Keratinocyte (primary cell): ENCODE results near the gene MYH6. TPM values are rescaled to one million over a fixed set of nuclear protein-coding genes. Genes with fewer than 3 reads are reported as not detected.

Experiments
- DNase-seq: peaks from one replicate; pipeline ENCODE4 v3.0.0-alpha.2; 2011; ENCODE audit warnings: low read depth, missing footprints, low spot score
- FAIRE-seq: peaks from 2 replicates; lab custom pipeline; 2011; peaks lifted over from hg19 to GRCh38; lab: Jason Lieb, UNC
- H2AFZ ChIP-seq: 2 replicates; pipeline ENCODE4 v1.6.0; 2012; ENCODE audit warnings: low read length, control low read depth, inconsistent platforms; ENCODE audit not compliant: control insufficient read depth
- H3K27ac ChIP-seq: 2 replicates; pipeline ENCODE4 v1.5.1; 2011; ENCODE audit warnings: low read length; ENCODE audit not compliant: control insufficient read depth, insufficient read depth
- H3K27me3 ChIP-seq: 3 replicates; pipeline ENCODE4 v1.6.0; 2011; ENCODE audit warnings: low read length; ENCODE audit not compliant: control insufficient read depth, insufficient read depth; ENCODE audit errors: extremely low read depth
- H3K36me3 ChIP-seq, 2 experiments: 2 replicates in 1 of 2; 3 replicates in 1 of 2; pipeline ENCODE4 v1.5.1; 2011; ENCODE audit warnings: low read length in 2 of 2, mild to moderate bottlenecking in 1 of 2; ENCODE audit not compliant: control insufficient read depth in 2 of 2, insufficient read depth in 2 of 2; ENCODE audit errors: extremely low read depth in 1 of 2
- H3K4me1 ChIP-seq: 3 replicates; pipeline ENCODE4 v1.5.1; 2011; ENCODE audit warnings: low read length; ENCODE audit not compliant: control insufficient read depth, insufficient read depth; ENCODE audit errors: extremely low read depth
- H3K4me2 ChIP-seq: 3 replicates; pipeline ENCODE4 v1.6.0; 2011; ENCODE audit warnings: low read depth, low read length; ENCODE audit not compliant: control insufficient read depth, insufficient read depth; ENCODE audit errors: extremely low read depth
- H3K4me3 ChIP-seq, 3 experiments: fragments of 200-600 bp in 1 of 3; sonication (generic) in 1 of 3; 2 replicates in 2 of 3; 3 replicates in 1 of 3; pipeline ENCODE4 v1.5.1; 2011 to 2016; ENCODE audit warnings: low read length in 3 of 3, mild to moderate bottlenecking in 3 of 3, control low read depth in 2 of 3, inconsistent platforms in 1 of 3, low read depth in 1 of 3, mixed read lengths in 1 of 3, mixed run types in 1 of 3, moderate library complexity in 1 of 3; ENCODE audit not compliant: control insufficient read depth in 2 of 3, insufficient read depth in 2 of 3; ENCODE audit errors: extremely low read depth in 1 of 3
- H3K79me2 ChIP-seq: 2 replicates; pipeline ENCODE4 v1.6.0; 2012; ENCODE audit warnings: low read length; ENCODE audit not compliant: control insufficient read depth, insufficient read depth
- H3K9ac ChIP-seq: 3 replicates; pipeline ENCODE4 v1.6.0; 2011; ENCODE audit warnings: low read length; ENCODE audit not compliant: control insufficient read depth, insufficient read depth; ENCODE audit errors: extremely low read depth
- H3K9me1 ChIP-seq: 3 replicates; pipeline ENCODE4 v1.6.0; 2011; ENCODE audit warnings: low read length; ENCODE audit not compliant: control insufficient read depth, insufficient read depth; ENCODE audit errors: extremely low read depth
- H3K9me3 ChIP-seq: 2 replicates; pipeline ENCODE4 v1.5.1; 2012; ENCODE audit warnings: low read depth, low read length; ENCODE audit not compliant: control insufficient read depth
- H4K20me1 ChIP-seq: 3 replicates; pipeline ENCODE4 v1.6.0; 2011; ENCODE audit warnings: low read length; ENCODE audit not compliant: control insufficient read depth, insufficient read depth; ENCODE audit errors: extremely low read depth
- EZH2 ChIP-seq: IDR thresholded peaks from one replicate; pipeline ENCODE4 v1.6.1; 2012; ENCODE audit warnings: inconsistent platforms, mild to moderate bottlenecking, low read length, moderate library complexity
- dilution Hi-C: fragments of 300-500 bp; cut with MboI; formaldehyde crosslinking; loops from one replicate; pipeline ENCODE4 v1.7.0; 2020; ENCODE audit warnings: low sequenced_read_pairs; ENCODE audit not compliant: extremely low pct_ligation_motif_present
- polyA plus RNA-seq, 5 experiments: library from polyadenylated mRNA; depleted of rRNA in 3 of 5; stranded (reverse) in 3 of 5; stranded (forward) in 1 of 5; unstranded in 1 of 5; fragments of >200 nt; gene quantifications; 1 replicate in 1 of 5; 2 replicates in 3 of 5; 3 replicates in 1 of 5; pipeline versions ENCODE4 v1.2.1 to v1.2.3, GENCODE V29; 2011 to 2012; ENCODE audit warnings: missing spikeins in 2 of 5, low read depth in 1 of 5, low replicate concordance in 1 of 5
- TF ChIP-seq, protein P1 (sequence below), 3 experiments: IDR thresholded peaks in 1 of 3; conservative IDR thresholded peaks in 1 of 3; optimal IDR thresholded peaks in 1 of 3; 2 replicates in 2 of 3; 3 replicates in 1 of 3; pipeline versions ENCODE3 to v1.5.1; 2011; ENCODE audit warnings: low read length in 3 of 3, mild to moderate bottlenecking in 3 of 3, moderate library complexity in 2 of 3, control low read depth in 1 of 3, inconsistent platforms in 1 of 3; ENCODE audit not compliant: insufficient read depth in 2 of 3; ENCODE audit errors: extremely low read depth in 1 of 3

The MYH6 gene
- polyA plus RNA-seq, 1 donor (not counting 4 experiments of a cell fraction or from before 2014, with no cell fraction given): not detected

DNA sequence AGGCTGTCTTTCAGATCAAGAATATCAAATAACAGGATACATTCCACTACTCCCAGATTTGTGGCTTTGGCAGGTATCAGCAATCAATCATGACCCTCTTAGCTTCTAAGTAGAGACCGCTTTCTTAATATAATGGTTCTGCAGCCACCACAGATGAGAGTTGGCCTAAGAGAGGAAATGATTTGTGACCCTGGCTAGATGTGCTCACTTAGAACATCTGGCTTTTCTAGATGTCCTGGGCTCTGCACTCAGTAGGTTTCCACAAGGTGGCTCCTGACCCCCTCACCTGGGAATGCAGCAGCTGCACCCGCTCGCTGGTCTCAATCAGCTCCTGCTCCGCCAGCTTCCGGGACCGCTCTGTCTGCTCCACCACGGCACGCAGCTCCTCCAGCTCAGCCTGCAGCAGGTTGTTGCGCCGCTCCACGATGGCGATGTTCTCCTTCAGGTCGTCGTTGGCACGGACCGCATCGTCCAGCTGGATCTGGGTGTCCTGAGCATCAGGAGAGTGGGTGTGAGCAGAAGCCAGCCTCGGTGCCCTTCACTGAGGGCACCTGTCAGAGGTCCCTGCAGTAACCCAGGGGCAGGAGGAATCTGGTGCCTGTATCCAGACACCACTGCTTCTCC lies 22.3 kb downstream of the MYH6 start:
- TF ChIP-seq, protein P1, sequence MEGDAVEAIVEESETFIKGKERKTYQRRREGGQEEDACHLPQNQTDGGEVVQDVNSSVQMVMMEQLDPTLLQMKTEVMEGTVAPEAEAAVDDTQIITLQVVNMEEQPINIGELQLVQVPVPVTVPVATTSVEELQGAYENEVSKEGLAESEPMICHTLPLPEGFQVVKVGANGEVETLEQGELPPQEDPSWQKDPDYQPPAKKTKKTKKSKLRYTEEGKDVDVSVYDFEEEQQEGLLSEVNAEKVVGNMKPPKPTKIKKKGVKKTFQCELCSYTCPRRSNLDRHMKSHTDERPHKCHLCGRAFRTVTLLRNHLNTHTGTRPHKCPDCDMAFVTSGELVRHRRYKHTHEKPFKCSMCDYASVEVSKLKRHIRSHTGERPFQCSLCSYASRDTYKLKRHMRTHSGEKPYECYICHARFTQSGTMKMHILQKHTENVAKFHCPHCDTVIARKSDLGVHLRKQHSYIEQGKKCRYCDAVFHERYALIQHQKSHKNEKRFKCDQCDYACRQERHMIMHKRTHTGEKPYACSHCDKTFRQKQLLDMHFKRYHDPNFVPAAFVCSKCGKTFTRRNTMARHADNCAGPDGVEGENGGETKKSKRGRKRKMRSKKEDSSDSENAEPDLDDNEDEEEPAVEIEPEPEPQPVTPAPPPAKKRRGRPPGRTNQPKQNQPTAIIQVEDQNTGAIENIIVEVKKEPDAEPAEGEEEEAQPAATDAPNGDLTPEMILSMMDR (optimal IDR thresholded peaks at IDR 0.05 in 1 of 3, IDR thresholded peaks at IDR 0.05 in 1 of 3, conservative IDR thresholded peaks at IDR 0.05 in 1 of 3; ENCODE audit: extremely low read depth in 1 of 3, insufficient read depth in 2 of 3, low read length in 3 of 3): no peak
- TF ChIP-seq EZH2: no peak

DNA sequence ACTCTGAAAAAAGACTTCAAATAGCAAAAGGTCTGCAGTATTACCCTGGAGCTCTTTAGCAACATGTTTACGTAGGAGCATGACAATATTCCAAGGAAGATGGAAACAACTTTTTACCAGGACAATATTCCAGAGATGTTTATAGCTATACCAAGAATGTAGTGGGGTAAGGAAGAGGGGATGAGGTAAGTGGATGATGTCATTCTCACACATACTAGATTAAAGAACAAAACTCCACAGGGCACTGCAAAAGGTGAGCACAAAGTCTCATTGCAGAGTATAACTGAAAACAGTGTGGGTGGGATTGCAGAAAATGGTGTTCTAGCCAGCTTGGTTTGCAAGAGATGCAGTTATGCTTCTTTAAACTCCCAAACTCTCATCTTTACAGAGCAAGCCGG lies 22.8 kb downstream of the MYH6 start:
- H3K4me1 ChIP-seq: no peaks in the 10 kb centered on the region
- H3K9me1 ChIP-seq: no peaks in the 10 kb centered on the region
- no peak for FAIRE-seq
- H3K9me3 ChIP-seq: no peaks in the 10 kb centered on the region
- H3K4me3 ChIP-seq: no peak overlapping the region
- no peak for TF ChIP-seq EZH2
- TF ChIP-seq, protein P1 (optimal IDR thresholded peaks at IDR 0.05 in 1 of 3, IDR thresholded peaks at IDR 0.05 in 1 of 3, conservative IDR thresholded peaks at IDR 0.05 in 1 of 3; ENCODE audit: extremely low read depth in 1 of 3, insufficient read depth in 2 of 3, low read length in 3 of 3): no peak
- no peak overlapping the region for H3K4me2 ChIP-seq
- dilution Hi-C loops: no loop called here
- H4K20me1 ChIP-seq: no peaks in the 10 kb centered on the region
- no peak for DNase-seq
- no peaks in the 10 kb centered on the region for H3K36me3 ChIP-seq
- no peak overlapping the region for H2AFZ ChIP-seq
- peaks cover 4% of the 10 kb centered on the region for H3K27me3 ChIP-seq
- H3K79me2 ChIP-seq: no peaks in the 10 kb centered on the region
- no peak overlapping the region for H3K27ac ChIP-seq
- no peak overlapping the region for H3K9ac ChIP-seq

More for the DNA sequence above, 22.3 kb downstream of the MYH6 start:
- H3K4me3 ChIP-seq: no peak overlapping the region
- H2AFZ ChIP-seq: no peak overlapping the region
- no peak overlapping the region for H3K9ac ChIP-seq
- dilution Hi-C loops: no loop called here
- FAIRE-seq (no peak), DNase-seq (no peak)
- H3K79me2 ChIP-seq: no peaks in the 10 kb centered on the region
- no peaks in the 10 kb centered on the region for H3K4me1 ChIP-seq
- no peaks in the 10 kb centered on the region for H4K20me1 ChIP-seq
- no peak overlapping the region for H3K27ac ChIP-seq
- no peaks in the 10 kb centered on the region for H3K9me3 ChIP-seq
- no peak overlapping the region for H3K4me2 ChIP-seq
- H3K9me1 ChIP-seq: no peaks in the 10 kb centered on the region
- H3K27me3 ChIP-seq: no peaks in the 10 kb centered on the region
- no peaks in the 10 kb centered on the region for H3K36me3 ChIP-seq
